Spleen (tissue), 11 donors: ENCODE results near the gene KDM5B. TPM values are rescaled to one million over a fixed set of nuclear protein-coding genes. Genes with fewer than 3 reads are reported as not detected.

Experiments used
- DNase-seq: peaks from one replicate; pipeline ENCODE4 v3.0.0-alpha.2; 2020
- H3K27ac ChIP-seq, 8 donors: fragments of 200-600 bp; sonication (generic) in 7 of 8; 1 replicate in 4 of 8; 2 replicates in 4 of 8; pipeline versions ENCODE4 v1.5.0 to v1.8.0; 2016 to 2021; ENCODE audit warnings: inconsistent platforms in 4 of 8, mild to moderate bottlenecking in 4 of 8, moderate library complexity in 1 of 8
- H3K27me3 ChIP-seq, 7 donors: fragments of 200-600 bp; sonication (generic) in 6 of 7; replicated peaks in 1 of 7; 1 replicate in 4 of 7; 2 replicates in 3 of 7; pipeline versions ENCODE4 v1.5.0 to v1.8.0; 2016 to 2021; ENCODE audit warnings: inconsistent platforms in 3 of 7, mild to moderate bottlenecking in 1 of 7
- H3K36me3 ChIP-seq, 6 donors: fragments of 200-600 bp; sonication (generic) in 5 of 6; 1 replicate in 4 of 6; 2 replicates in 2 of 6; pipeline versions ENCODE4 v1.5.0 to v1.8.0; 2016 to 2021; ENCODE audit warnings: inconsistent platforms in 2 of 6
- H3K4me1 ChIP-seq, 6 donors: fragments of 200-600 bp; sonication (generic) in 5 of 6; 1 replicate in 3 of 6; 2 replicates in 3 of 6; pipeline versions ENCODE4 v1.5.0 to v1.8.0; 2016 to 2021; ENCODE audit warnings: inconsistent platforms in 3 of 6
- H3K4me3 ChIP-seq, 8 donors: fragments of 200-600 bp; sonication (generic) in 7 of 8; 1 replicate in 4 of 8; 2 replicates in 4 of 8; pipeline versions ENCODE4 v1.5.0 to v1.8.0; 2016 to 2021; ENCODE audit warnings: inconsistent platforms in 4 of 8, mild to moderate bottlenecking in 4 of 8, moderate library complexity in 2 of 8
- H3K9me3 ChIP-seq, 8 donors: fragments of 200-600 bp; sonication (generic) in 7 of 8; 1 replicate in 4 of 8; 2 replicates in 4 of 8; pipeline versions ENCODE4 v1.5.0 to v1.8.0; 2016 to 2021; ENCODE audit warnings: inconsistent platforms in 4 of 8
- CTCF ChIP-seq, 11 experiments: fragments of 200-600 bp in 7 of 11; fragments of 450-650 bp in 4 of 11; sonication (generic) in 4 of 11; IDR thresholded peaks in 8 of 11; conservative IDR thresholded peaks in 3 of 11; 1 replicate in 7 of 11; 2 replicates in 4 of 11; pipeline versions ENCODE4 v1.4.0 to v1.8.0; 2016 to 2021; ENCODE audit warnings: antibody characterized with exemption in 11 of 11, inconsistent platforms in 4 of 11, mild to moderate bottlenecking in 1 of 11
- POLR2A ChIP-seq, 3 donors: fragments of 450-650 bp; IDR thresholded peaks; one replicate each; pipeline ENCODE4 v1.5.1; 2017; ENCODE audit warnings: antibody characterized with exemption in 3 of 3, mild to moderate bottlenecking in 1 of 3
- POLR2AphosphoS5 ChIP-seq, 3 donors: sonication (generic); formaldehyde crosslinking; IDR thresholded peaks; one replicate each; pipeline ENCODE4 v1.5.1; 2017; ENCODE audit warnings: antibody characterized with exemption in 3 of 3
- WGBS, 5 donors: extraction: QIAGEN DNeasy Blood & Tissue Kit in 3 of 5; methylation state at CpG; one replicate each; pipeline versions ENCODE4 v1.1.5 to v1.1.7; 2013 to 2018; 5-methylcytosine and 5-hydroxymethylcytosine counted together
- intact Hi-C: fragments of 100-400 bp; cut with DNase I; formaldehyde crosslinking; loops from one replicate; pipeline ENCODE4 v1.15.0; 2023; ENCODE audit warnings: low total_unique reads
- polyA plus RNA-seq, 3 donors: library from polyadenylated mRNA; stranded (reverse); fragments of 200-250 nt; gene quantifications; one replicate each; pipeline ENCODE4 v1.2.1, GENCODE V29; 2013
- total RNA-seq, 7 donors: library from RNA; depleted of rRNA in 3 of 7; stranded (reverse); fragments of >200 nt in 3 of 7; fragmentation: NEBNext Ultra II Directional in 4 of 7; extraction: Animal tissue kit (Norgen Biotek cat#: 25700) in 4 of 7; gene quantifications; one replicate each; pipeline versions ENCODE4 v1.1.0 to v1.2.1, GENCODE V29; 2016 to 2021
- donor health status: healthy with polysubstance abuse.
- donor health status: DM: no; HTN: no; CAD: no; lungs with moderate emphysema.
- donor health status: DM: no; HTN: no; CAD: no.
- donor health status: Bipolar disorder and iron deficiency.
- donor health status: healthy.
- donor health status: DM: no; HTN: no; CAD: no.
- donor health status: DM: yes; HTN: yes; CAD: no.

Gene KDM5B
- total and polyA plus RNA-seq, 10 donors, result 7.7 to 71.9 (median 52.3) TPM

- Histone ChIP-seq H3K27me3 (peaks cover 0 to 75% (median 10%) of the 10 kb centered on the region in 7 donors), H3K9me3 (peaks cover 0 to 12% (median 9%) of the 10 kb centered on the region in 8 donors), H3K4me1 (no peaks in the 10 kb centered on the region), H3K36me3 (no peaks in the 10 kb centered on the region), H3K27ac (no peak overlapping the region), H3K4me3 (no peak overlapping the region)
- intact Hi-C loops, result no loop called here
- TF ChIP-seq CTCF (IDR thresholded peaks at IDR 0.05 in 8 of 11, conservative IDR thresholded peaks at IDR 0.05 in 3 of 11), result no peak
- TF ChIP-seq POLR2AphosphoS5 (IDR thresholded peaks at IDR 0.05), result no peak
- no peak for TF ChIP-seq POLR2A (IDR thresholded peaks at IDR 0.05)
- WGBS, 5 donors, result 66 to 81% (median 70%) methylated on average over 8 to 11 of the region's 11 CpGs
- peak; percentile 34 for DNase-seq
Observed at GRCh38 chr1:202681736-202682420, 126.3 kb downstream of the KDM5B start.

DNA sequence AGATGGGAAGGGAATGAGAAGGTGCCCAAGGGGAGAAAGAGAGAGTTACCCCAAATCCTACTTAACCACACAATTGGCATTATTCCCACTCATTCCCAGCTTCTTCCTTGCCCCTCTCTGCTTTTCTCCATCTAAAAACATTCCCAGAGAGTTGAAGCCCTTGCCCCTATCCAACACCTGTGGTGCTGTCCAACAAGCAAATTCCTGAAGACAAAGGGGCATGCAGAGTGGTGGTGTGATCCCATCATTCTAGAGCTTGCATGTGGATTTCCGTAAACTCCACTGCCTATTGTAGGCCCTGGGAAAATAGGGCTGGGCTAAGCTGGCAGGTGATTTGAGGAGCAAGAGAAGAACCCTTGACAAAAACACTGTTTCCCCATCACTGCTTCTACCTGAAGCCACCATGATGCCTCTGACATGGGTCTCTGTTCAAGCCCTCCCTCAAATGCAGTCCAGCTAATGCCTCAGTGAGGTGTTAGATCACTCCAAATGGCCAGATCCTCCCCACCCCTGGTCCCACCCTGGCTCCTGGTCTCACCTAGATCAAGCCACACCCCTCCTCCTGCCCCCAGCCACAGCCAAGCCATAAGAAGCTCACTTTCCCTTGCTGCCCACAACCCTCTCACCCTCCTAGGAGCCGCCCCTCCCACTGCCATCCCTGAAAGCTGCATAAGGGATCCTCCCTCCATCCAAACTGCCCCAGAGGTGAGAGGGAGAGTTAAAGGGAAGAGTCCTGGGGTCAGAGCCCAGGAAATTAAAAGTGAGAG lies 127.5 kb downstream of the KDM5B start:
- no peak overlapping the region for H3K27ac ChIP-seq
- 61 to 84% (median 72%) methylated on average over 2 of the region's 2 CpGs for WGBS, 5 donors
- H3K27me3 ChIP-seq, result peaks cover 0 to 65% (median 10%) of the 10 kb centered on the region in 7 donors
- no peak for TF ChIP-seq POLR2AphosphoS5 (IDR thresholded peaks at IDR 0.05)
- no peak for TF ChIP-seq CTCF (IDR thresholded peaks at IDR 0.05 in 8 of 11, conservative IDR thresholded peaks at IDR 0.05 in 3 of 11)
- TF ChIP-seq POLR2A (IDR thresholded peaks at IDR 0.05), result no peak
- no peak overlapping the region for H3K4me3 ChIP-seq
- H3K36me3 ChIP-seq, result no peaks in the 10 kb centered on the region
- peaks cover 0 to 14% (median 9%) of the 10 kb centered on the region in 8 donors for H3K9me3 ChIP-seq
- intact Hi-C loops, result no loop called here
- no peaks in the 10 kb centered on the region for H3K4me1 ChIP-seq
- peak; percentile 33 for DNase-seq

- peaks cover 0 to 14% (median 9%) of the 10 kb centered on the region in 8 donors for H3K9me3 ChIP-seq
- H3K4me3 ChIP-seq, result no peak overlapping the region
- no peak overlapping the region for H3K27ac ChIP-seq
- no peaks in the 10 kb centered on the region for H3K4me1 ChIP-seq
- intact Hi-C loops, result no loop called here
- no peak for DNase-seq
- H3K36me3 ChIP-seq, result no peaks in the 10 kb centered on the region
- TF ChIP-seq POLR2AphosphoS5 (IDR thresholded peaks at IDR 0.05), result no peak
- TF ChIP-seq CTCF (IDR thresholded peaks at IDR 0.05 in 8 of 11, conservative IDR thresholded peaks at IDR 0.05 in 3 of 11), result no peak
- no peak for TF ChIP-seq POLR2A (IDR thresholded peaks at IDR 0.05)
- WGBS, 5 donors, result 56 to 71% (median 67%) methylated on average over 4 of the region's 4 CpGs
- peaks cover 0 to 56% (median 10%) of the 10 kb centered on the region in 7 donors for H3K27me3 ChIP-seq
Observed at GRCh38 chr1:202679406-202680177, 128.6 kb downstream of the KDM5B start.
